Smooth muscle cell of the brain vasculature (primary cell): ENCODE results near the gene ZSCAN10.

ENCODE experiments used
- DNase-seq: peaks from one replicate; pipeline ENCODE4 v3.0.0-alpha.2; 2012; ENCODE audit warnings: low read depth, low spot score

ZSCAN10 gene

DNA sequence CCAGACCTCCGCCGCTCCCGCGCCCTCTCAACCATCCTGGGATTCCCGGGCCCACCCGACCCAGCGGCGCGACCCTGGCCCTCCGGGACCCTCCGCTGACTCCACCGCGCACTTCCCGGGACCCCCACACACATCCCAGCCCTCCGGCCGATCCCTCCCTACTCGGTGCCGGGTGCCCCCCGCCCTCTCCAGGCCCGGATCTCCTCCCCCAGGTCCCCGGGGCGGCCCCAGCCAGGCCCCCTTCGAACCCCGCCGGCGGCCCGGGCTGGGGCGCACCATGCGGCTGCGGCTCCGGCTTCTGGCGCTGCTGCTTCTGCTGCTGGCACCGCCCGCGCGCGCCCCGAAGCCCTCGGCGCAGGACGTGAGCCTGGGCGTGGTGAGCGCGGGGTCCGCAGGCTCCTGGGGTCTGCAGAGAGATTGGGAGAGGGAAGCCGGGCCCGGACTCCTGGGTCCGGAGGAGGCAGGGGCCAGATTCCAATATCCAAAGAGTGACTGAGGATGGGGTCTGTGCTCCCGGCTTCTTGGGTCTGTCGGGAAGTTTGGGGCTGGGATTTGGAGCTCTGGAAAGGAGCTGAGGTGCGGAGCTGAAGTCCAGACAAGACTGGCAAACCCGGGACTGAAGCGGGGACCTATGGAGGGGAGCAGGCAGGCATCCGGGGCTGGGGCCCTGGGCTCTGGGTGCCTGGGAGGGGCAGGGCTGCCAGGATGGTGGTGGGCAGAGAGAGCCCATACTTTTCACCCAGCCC lies 52.3 kb downstream of the ZSCAN10 start:
- no peak for DNase-seq

DNA sequence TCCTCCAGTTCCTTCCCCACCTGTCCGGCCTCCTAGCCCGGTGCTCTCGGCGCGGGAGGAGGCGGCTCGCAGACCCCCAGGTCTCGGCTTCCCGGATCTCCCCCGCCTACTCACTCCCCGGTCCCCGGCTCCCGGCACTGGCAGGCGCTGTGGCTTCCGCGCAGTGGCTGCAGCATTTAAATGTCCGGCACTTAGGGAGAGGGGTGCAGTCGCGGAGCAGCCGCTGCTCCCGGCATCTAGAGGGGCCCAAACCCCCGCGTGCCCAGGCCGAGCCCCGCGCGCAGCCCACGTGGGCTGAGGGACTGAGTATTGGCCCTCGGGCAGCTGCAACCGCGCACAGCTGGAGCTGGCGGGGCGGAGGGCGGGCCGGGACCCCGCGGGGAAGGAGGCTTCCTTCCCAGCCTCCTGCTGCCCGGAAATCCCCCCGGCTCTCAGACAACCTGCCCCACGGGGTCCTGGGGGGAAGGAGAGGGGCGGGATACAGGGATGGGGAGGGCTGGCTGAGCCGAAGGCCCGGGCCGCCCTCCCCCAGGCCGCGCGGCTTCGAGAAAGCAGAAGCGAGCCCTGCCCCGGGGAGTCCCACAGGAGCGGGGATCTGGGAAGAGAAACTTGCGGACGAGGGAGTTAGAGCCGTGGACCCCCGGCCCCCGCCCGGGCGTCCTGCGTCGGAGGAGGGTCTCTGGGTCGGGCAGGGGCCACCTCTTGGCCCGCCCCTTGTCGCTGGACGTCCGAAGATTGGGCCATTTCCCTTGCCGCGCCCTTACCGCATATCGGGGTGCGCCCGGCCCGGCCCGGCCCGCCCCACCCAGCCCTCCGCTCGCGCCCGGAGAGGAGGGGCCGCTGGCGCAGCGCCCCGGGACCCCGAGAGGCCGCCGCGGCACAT lies 53.1 kb downstream of the ZSCAN10 start, which contains the start of gene MMP25:
MMP25 (plus strand) TSS at position 804 of the 883 bp plus-strand sequence. CDS start 357 bp downstream, outside the sequence.
- no peak for DNase-seq

GRCh38 chr16:3044708-3045107 lies 54.4 kb downstream of the ZSCAN10 start:
- DNase-seq: no peak

DNA sequence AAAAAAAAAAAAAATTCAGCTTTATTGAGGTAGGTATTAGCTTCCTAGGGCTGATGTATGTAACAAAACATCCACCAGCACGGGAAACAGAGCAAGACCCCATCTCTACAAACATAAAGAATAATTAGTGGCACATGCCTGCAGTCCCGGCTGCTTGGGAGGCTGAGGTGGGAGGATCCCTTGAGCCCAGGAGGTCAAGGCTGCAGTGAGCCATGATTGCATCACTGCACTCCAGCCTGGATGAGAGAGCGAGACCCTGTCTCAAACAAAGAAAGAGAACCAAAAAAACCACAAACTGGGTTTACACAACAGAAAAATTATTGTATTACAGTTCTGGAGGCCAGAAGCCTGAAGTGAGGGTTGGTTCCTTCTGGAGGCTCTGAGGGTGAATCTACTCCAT lies 56.7 kb downstream of the ZSCAN10 start:
- no peak for DNase-seq

GRCh38 chr16:3038896-3039295 lies 60.2 kb downstream of the ZSCAN10 start:
- DNase-seq: no peak
